ENCODE data around the gene FXYD4.

- TF ChIP-seq IRF1 (CRISPR knock-in tag; IDR thresholded peaks at IDR 0.05) (no peak), CTCF (IDR thresholded peaks at IDR 0.05) (no peak), ETV6 (CRISPR knock-in tag; IDR thresholded peaks at IDR 0.05) (no peak), HMGXB4 (CRISPR knock-in tag; IDR thresholded peaks at IDR 0.05) (no peak), FOXK1 (CRISPR knock-in tag; IDR thresholded peaks at IDR 0.05) (no peak), E2F1 (CRISPR knock-in tag; IDR thresholded peaks at IDR 0.05) (no peak), RELA (CRISPR knock-in tag; IDR thresholded peaks at IDR 0.05; ENCODE audit: borderline replicate concordance) (no peak), CREB1 (CRISPR knock-in tag; IDR thresholded peaks at IDR 0.05) (no peak)
These were observed 19.3 kb downstream of the FXYD4 start for GRCh38 chr10:43390759-43391158.

Data from WTC11 (cell line).